GM21619 (cell line): ENCODE measurements around the gene AGAP1.

Experiments used
- ATAC-seq: cut with Tn5 transposase; IDR thresholded peaks from one replicate; pipeline ENCODE4 v1.9.1; 2021; ENCODE audit not compliant: unreplicated experiment

AGAP1 gene

DNA sequence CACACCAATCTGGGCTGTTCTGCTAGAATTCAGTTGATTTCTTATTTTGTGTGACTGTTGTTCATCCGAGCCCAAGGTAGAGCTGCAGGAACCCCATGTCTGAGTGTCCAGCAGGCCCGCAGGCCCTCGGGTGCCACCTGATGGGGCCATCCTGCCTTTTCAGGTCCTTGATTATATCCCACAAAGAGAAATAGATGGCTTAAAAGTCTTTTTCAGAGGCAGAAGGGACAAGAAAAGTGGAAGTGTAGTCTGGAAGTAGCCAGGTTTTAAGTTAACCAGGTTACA is 52.2 kb downstream of the AGAP1 start:
- ATAC-seq, result no peak

GRCh38 chr2:235546436-235546835 is 52.6 kb downstream of the AGAP1 start:
- no peak for ATAC-seq

- no peak for ATAC-seq
Measured at GRCh38 chr2:235549735-235550377, 56.0 kb downstream of the AGAP1 start.

DNA sequence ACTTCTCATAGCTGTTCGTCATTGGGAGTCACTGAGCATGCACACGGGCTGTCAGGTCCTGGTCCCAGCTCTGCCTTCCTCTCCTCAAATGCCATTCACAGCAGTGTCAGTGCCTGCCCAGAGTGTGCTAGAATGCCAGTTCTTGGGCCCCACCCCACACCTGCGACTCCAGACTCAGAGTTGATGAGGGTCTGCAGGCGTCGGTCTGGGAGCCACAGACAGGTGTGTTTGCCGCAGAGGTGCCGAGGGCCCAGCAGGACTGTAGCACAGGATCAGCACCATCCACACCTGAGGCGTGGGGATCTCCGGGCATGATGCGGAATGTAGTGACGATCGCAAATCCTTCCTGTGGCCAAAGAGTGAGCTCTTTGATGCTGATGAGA is 56.5 kb downstream of the AGAP1 start:
- ATAC-seq, result no peak

- ATAC-seq, result no peak
Measured at GRCh38 chr2:235550946-235551345, 57.1 kb downstream of the AGAP1 start.

DNA sequence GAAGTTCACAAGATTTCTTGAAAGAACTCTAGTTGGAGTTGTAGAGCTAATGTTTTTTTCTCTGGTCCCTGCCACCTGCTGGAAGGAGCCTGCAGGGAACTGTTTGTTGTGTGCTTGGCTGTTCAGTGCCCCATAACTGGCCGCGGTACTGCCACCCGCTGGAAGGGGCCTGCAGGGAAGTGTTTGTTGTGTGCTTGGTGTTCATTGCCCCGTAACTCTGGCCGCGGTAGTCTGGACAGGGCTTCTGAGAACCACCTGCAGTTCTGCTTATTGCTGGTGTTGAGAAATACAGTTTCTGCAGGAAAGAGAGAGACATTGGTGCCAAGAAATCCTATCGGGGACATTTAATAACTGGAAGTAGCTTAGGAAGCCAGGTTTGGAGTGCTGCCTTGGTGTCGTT is 58.1 kb downstream of the AGAP1 start:
- ATAC-seq, result no peak

DNA sequence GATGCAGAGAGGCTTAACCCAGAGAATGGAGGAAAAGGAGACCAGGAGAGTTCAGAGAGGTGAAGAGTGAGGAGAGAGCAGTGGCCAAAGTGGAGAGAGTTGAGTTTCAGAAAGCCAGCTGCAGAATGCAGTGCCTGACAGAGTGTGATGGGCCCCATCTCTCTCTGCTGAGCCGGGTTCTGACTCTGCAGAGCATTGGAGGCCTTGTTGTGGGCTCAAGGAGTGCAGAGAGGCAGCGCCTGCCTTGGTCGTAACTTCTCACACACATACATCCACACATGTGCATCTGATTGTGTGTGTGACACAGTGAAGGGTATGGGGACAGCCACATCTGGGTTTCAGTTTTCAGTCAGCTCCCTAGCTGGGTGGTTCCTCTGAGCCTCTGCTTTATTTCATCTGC is 58.8 kb downstream of the AGAP1 start:
- ATAC-seq, result no peak

DNA sequence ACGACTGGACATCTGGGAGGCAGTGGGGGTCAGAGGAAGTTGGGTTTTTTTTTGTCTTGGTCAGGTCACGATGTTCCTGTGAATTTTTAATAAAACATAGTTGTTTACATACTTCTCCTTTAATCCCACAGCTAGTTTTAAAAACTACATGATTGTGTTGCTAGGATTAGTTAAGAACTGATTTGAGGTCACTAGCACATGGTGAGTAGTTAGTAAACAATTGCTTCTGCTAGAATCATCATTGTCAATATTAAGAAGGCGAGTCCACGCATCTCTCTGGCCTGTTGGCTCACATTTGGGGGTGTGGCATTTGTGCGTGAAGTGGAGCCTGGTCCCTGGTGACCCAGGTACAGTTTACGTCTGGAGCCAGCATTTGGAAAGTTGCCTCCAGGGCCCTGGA is 59.4 kb downstream of the AGAP1 start:
- no peak for ATAC-seq

GRCh38 chr2:235553696-235554100 is 59.9 kb downstream of the AGAP1 start:
- no peak for ATAC-seq

- ATAC-seq, result no peak
Measured at GRCh38 chr2:235554385-235554784, 60.5 kb downstream of the AGAP1 start.

DNA sequence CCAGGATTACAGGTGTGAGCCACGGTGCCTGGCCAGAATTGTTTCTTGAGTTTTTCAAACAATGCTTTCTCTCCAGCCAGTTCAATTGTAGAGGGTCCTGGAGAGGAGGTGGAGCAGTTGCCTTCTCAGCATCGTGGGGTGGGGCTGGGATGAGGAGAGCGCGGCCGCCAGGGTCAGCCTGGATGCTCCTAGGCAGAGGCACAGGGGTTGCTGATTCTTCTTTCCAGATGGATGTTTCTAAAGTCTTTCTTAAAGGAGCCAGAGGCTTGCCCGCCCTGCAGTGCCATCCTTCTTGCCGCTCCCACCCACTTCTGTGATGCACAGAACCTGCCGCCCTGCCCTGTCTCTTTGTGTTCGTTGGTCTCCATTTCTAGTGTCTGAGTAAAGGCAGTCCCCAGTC is 61.1 kb downstream of the AGAP1 start:
- no peak for ATAC-seq

DNA sequence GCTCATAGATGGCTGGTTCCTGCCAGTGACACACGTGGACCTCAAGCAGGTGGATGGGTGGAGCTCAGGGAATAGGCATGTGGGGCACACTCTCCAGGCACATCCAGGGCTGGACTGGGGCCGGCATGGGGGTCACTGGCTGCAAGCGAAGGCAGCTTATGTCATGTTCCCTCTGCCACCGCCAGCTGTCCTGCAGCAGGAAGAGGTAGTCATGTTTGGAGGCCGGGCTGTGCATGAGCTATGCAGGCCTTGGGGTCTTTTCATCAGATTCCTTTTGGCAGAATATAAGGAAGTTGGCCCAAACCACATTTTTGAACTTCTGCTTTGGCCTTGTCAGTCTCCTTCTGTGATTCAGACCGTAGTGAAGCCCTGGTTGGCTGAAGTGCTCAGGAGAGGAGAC is 61.5 kb downstream of the AGAP1 start:
- ATAC-seq, result no peak

DNA sequence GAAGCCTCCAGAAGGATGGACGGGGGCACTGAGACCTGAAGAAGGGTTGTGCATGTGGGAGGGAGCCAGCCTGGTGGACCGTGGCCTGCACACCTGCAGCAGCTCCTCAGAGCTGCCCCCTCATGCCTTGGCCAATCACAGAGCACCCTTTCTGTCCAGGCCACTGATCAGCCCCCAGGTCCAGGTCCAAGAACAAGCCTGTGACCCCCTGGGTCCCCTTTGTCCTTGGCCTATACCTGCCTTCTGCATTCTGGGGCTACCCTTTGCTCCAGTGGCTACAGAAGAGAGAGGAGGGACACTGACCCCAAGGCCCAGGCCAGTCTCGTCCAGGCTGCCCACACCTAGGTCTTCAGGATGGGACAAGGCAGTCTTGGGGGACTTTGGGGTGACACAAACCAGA is 62.2 kb downstream of the AGAP1 start:
- ATAC-seq, result no peak

DNA sequence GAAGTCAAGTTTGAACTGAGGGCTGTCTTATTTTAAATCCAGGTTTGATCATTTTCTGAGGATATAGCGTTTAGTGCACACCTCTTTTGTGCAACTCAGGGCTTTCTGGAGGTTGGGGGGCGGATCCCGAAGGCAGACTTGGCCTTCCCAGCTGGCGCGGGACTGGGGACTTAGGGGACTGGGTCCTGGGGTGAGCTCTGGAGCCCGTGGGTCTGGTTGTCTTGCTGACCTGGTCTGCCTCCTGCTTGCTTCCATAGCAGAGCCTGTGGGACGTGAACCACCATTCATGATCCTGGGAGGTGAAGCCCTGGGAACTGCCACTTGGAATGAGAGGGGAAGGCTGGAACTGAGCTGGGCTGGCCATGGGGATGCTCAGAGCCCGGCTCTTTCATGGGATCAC is 63.1 kb downstream of the AGAP1 start:
- no peak for ATAC-seq

DNA sequence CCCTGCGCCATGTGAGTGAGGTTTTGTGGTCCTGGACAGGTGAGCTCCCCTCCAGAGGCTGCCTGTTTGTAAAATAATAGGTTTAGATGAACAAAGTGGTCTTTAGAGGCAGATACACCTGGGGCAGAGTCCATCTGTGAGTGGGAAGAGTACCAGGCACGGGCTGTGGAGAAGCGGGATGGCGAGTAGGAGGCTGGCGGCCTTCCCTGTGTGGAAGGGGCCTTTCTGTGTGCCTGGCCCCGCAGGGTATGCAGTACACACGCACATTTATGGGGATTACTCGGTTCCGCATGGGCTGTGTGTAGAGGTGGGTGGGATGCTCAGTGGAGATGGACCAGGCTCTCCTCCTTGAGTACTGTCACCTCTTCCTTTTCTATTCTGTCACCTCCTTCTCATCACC is 64.1 kb downstream of the AGAP1 start:
- ATAC-seq, result no peak

- no peak for ATAC-seq
Measured at GRCh38 chr2:235558572-235558971, 64.7 kb downstream of the AGAP1 start.

GRCh38 chr2:235560345-235560744 is 66.5 kb downstream of the AGAP1 start:
- no peak for ATAC-seq

GRCh38 chr2:235561450-235561849 is 67.6 kb downstream of the AGAP1 start:
- no peak for ATAC-seq

- no peak for ATAC-seq
Measured at GRCh38 chr2:235562065-235562747, 68.4 kb downstream of the AGAP1 start.

DNA sequence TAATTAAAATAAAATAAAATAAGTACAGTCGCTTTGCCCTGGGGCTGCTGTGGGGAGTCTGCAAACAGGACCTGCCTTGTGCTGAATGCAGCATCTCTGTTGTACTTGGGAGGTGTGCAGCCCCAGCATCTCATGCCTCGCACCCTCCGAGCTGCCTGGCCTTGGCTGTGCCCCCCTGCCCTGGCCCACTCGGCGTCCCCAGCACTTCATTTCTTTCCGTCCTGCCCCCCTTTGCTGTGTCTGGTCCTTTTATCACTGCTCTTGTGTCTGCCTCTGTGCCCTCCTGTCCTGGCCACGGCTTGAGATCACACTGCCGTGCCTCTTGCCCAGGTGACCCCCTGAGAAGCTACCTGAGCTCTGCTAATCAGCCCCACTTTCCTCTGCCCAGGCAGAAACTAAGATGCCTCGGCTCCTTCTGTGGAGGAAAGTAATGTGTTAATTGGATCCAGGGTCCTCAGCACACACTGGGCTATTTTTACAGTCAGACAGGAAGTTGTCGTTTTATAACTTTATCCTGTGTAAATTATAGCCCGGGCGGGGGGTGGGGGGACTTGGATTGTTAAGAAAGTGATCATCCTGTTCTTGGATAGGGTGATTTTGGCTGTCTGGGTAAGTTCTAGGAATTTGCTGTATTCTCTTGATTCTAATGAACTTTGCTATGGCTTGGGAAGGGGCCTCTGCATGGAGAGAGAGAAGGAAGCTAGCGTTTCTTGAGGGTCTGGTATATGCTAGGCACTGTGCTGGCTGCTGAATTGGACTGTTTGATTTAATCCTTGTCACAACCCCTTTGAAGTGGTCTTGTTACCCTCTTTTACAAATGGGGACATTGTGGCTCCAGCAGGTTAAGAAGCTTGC is 69.4 kb downstream of the AGAP1 start:
- no peak for ATAC-seq

DNA sequence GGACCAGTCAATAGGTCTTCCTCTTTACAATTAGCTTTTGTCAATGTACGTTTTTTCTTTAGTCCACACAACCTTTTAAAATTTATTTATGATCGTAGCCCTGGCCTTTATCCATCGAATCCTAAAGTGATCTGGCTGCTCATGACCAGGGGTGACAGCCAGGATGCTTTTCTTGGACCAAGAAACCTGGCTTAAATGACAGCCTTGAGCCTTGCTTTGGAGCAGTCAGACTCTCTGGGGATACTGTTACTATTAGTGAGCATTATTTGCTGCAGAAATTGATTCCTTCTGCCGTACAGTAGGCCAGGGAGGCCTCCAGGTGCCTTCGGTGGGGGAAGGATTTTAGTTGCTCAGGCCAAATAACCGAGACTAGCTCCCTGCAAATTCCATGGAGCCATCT is 70.2 kb downstream of the AGAP1 start:
- no peak for ATAC-seq

GRCh38 chr2:235564884-235565530 is 71.2 kb downstream of the AGAP1 start:
- ATAC-seq, result no peak
